T-helper 1 cell (primary cell): ENCODE measurements around the gene PTGER1.

Source experiments
- DNase-seq, 5 donors: peaks; one replicate each; pipeline ENCODE4 v3.0.0-alpha.2; 2012 to 2020

The PTGER1 gene

DNA sequence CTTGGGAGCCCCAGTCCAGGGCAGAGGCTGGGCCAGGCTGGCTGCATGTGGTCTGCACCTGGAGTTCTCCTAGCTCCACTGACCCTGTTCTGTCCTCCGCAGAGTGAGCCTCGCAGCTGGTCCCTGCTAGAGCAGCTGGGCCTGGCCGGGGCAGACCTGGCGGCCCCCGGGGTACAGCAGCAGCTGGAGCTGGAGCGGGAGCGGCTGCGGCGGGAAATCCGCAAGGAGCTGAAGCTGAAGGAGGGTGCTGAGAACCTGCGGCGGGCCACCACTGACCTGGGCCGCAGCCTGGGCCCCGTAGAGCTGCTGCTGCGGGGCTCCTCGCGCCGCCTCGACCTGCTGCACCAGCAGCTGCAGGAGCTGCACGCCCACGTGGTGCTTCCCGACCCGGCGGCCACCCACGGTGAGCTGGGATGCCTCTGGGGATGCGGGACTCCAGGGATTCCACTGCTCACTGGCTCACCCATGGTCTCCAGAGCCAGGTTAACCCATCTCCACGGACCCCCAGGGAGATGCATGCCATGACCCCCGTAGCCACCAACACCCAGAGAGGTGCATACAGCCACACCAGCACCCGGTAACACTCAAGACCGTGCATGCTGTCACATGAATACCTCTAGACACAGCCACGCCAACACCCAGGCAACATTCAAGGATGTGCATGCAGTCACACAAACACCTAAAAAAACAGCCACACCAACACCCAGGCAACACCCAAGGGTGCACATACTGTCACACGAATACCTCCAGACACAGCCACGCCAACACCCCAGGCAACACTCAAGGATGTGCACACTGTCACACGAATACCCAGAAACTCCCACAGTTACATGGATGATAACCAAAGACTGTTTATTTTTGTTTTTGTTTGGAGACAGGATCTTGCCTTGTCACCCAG is 33.9 kb downstream of the PTGER1 start:
- DNase-seq, result no peak

DNA sequence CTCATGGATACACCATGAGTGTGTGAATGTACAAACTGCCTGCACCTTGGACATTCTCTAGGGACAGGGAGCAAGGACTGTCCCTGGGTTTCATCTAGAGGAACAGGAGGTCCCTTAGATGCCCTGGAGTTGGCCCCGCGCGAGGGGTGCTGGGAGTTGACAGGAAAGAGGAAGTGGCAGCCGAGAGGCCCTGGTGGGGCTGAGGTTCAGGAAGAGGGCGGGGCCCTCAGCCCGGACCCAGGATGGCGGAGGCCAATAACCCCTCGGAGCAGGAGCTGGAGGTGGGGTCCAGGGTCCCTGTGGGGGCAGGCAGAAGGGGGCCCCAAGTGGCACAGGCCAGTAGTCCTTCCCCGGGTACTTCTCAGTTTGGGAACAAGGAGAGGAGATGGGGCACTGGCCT is 35.1 kb downstream of the PTGER1 start:
- DNase-seq, result peak; percentile 52 to 85 (median 66)

GRCh38 chr19:14439014-14439413 is 36.1 kb downstream of the PTGER1 start:
- no peak for DNase-seq

DNA sequence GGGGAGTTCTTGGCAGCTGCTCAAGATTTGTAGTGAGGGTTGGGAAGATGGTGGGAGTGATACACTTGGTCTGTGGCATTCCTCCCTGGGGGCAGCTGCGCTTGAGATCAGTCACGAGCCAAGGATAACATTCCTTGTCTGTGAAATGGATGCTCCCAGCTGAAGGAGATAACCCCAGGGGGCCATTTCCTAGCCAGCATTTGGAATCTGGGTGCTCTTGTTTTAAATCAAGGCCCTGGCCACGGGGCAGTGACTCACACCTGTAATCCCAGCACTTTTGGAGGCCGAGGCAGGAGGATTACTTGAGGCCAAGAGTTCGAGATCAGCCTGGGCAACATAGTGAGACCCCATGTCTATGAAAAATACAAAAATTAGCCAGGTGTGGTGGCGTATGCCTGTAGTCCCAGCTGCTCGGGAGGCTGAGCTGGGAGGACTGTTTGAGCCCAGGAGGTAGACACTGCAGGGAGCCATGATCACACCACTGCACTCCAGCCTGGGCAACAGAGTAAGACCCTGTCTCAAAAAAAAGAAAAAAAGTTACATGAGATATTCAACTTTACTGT is 37.5 kb downstream of the PTGER1 start:
- no peak for DNase-seq

- no peak for DNase-seq
These were observed 39.7 kb downstream of the PTGER1 start for GRCh38 chr19:14435320-14436050.

DNA sequence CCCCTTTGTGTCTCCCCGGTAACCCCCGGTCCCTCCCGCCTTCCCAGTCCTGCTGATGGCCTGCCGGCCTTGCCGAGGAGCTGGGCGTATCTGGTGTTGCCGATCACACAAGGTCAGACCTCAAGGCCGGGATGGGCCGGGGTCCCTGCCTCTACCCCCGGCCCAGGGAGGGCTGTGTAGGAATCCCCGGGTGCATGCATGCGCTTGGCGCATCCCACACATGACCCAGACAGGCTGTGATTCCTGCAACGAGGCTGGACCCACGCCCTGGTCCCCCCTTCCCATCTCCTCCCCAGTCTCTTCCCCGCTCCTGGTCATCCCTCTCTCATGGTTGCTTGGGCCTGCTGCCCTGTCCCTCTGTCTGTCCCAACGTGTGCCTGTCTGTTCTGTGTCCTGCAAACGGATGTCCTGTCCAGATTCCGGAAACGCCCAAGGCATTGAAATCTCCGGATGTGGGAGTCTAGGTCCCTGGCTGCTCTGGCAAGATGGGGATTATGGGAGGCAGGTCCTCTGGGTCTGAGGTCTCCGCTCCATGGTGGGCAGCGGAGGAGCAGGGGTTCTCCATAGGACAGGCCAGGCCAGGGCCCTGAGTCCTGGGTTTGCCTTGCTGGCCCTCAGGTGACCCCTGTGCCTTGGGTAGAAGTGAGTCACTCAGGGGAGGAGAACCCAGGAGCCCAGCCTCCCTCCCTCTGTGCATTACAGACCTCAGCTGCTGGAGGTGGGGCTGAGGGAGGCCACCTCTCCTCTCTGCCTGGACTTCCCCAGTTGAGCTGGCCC is 40.4 kb downstream of the PTGER1 start:
- peak in 1 of 5 donors; percentile 17 for DNase-seq

- DNase-seq, result peak in 2 of 5 donors; percentile 34 to 52
These were observed 41.3 kb downstream of the PTGER1 start for GRCh38 chr19:14433554-14434501.

GRCh38 chr19:14432791-14433553 is 42.2 kb downstream of the PTGER1 start, which contains the start of gene PKN1:
TSS of gene PKN1 (plus strand) at chr19:14433306. CDS start at chr19:14433522, 216 bp downstream.
- peak in 3 of 5 donors; percentile 30 to 56 (median 44) for DNase-seq

DNA sequence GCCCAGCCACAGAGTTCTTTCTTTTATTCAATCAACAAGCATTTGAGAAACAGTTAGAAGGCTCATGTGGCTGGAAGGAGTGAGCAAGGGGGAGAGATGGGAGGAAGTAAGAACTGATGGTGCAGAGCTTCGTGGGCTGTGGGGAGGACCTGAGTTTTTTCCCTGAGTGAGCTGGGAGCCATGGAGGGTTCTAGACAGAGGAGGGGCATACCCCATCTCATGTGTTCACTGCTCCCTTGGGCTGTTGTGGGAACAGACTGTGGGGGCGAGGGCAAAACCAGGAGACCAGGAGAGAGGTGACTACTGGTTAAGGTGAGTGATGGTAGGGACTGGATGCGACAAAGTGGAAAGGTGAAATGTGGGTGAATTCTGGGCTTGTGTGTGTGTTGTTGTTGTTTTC is 44.4 kb downstream of the PTGER1 start:
- DNase-seq, result no peak

DNA sequence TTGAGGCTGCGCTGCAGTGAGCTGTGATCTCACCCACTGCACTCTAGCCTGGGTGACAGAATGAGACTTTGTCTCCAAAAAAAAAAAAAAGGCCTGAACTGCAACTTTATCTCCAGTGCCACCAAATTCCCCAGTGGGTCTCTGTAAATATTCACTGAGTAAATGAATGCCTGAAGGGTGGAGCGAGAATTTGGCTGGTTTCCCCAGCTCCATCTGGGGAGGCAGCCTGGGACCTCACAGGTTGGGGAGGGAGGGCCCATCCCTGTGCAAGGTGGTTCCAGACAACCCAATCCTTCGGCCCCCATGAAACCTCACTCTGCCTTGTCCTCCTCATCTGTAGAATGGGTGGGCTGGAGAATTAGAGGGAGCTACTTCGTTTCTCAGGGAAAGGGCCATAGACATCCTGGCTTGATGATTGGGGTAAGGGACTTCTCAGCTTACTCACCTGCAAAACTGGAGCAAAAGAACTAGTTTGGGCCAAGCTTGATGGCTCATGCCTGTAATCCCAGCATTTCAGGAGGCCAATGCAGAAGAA is 46.2 kb downstream of the PTGER1 start:
- no peak for DNase-seq

- no peak for DNase-seq
These were observed 47.7 kb downstream of the PTGER1 start for GRCh38 chr19:14427461-14427860.

DNA sequence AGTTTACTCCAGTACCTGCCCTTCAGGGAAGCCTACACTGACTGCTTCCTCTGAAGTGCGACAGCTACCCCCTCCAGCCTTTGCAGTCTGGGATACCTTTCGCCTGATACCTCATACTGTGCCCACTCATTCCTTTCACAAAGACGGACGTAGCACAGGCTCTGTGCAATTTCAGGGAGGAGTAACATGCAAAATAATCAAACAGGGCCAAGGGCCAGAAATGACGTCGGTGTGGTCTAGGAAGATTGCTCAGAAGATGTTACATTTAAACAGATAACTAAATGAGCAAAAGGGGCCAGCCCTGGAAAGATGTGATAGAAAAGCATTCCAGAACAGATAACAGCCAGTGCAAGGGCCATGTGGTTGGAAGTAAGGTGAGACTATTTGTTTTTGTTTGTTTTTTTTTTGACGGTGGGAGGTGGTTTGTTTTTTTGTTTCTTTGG is 49.4 kb downstream of the PTGER1 start:
- DNase-seq, result no peak
